Esophagus muscularis mucosa (tissue), 4 donors: ENCODE measurements around the gene AKR1C3. TPM values are rescaled to one million over a fixed set of nuclear protein-coding genes. Genes with fewer than 3 reads are reported as not detected.
"Not testable (repeated sequence)": the region's sequence is repeated elsewhere in the genome, so short reads cannot be mapped to it uniquely, and the experiment has no call there.

Experiments
- DNase-seq: peaks from one replicate; pipeline ENCODE4 v3.0.0-alpha.2; 2017; ENCODE audit errors: extremely low spot score
- H3K27ac ChIP-seq, 4 donors: fragments of 200-600 bp; sonication (generic); replicated peaks in 1 of 4; 1 replicate in 3 of 4; 2 replicates in 1 of 4; pipeline ENCODE4 v1.5.1; 2016 to 2019; ENCODE audit warnings: mild to moderate bottlenecking in 1 of 4
- H3K27me3 ChIP-seq, 4 donors: fragments of 200-600 bp; sonication (generic); one replicate each; pipeline versions ENCODE4 v1.5.1 to v1.6.0; 2016 to 2019
- H3K36me3 ChIP-seq, 4 donors: fragments of 200-600 bp; sonication (generic); one replicate each; pipeline ENCODE4 v1.5.1; 2016 to 2019
- H3K4me1 ChIP-seq, 4 donors: fragments of 200-600 bp; sonication (generic); one replicate each; pipeline ENCODE4 v1.5.1; 2016 to 2019
- H3K4me3 ChIP-seq, 4 donors: fragments of 200-600 bp; sonication (generic); 1 replicate in 2 of 4; 2 replicates in 2 of 4; pipeline ENCODE4 v1.5.1; 2016 to 2019; ENCODE audit warnings: mild to moderate bottlenecking in 4 of 4, moderate library complexity in 1 of 4
- H3K9me3 ChIP-seq, 4 donors: fragments of 200-600 bp; sonication (generic); 1 replicate in 3 of 4; 2 replicates in 1 of 4; pipeline ENCODE4 v1.5.1; 2016 to 2019
- CTCF ChIP-seq, 3 experiments: fragments of 200-600 bp in 2 of 3; fragments of 450-650 bp in 1 of 3; sonication (generic) in 2 of 3; IDR thresholded peaks; one replicate each; pipeline ENCODE4 v1.5.1; 2017 to 2019; ENCODE audit warnings: antibody characterized with exemption in 3 of 3, mild to moderate bottlenecking in 2 of 3, moderate library complexity in 1 of 3
- EP300 ChIP-seq: sonication (generic); formaldehyde crosslinking; IDR thresholded peaks from one replicate; pipeline ENCODE4 v1.6.1; 2017; ENCODE audit warnings: antibody characterized with exemption
- POLR2A ChIP-seq: fragments of 450-650 bp; IDR thresholded peaks from one replicate; pipeline ENCODE4 v1.6.1; 2017; ENCODE audit warnings: antibody characterized with exemption, moderate library complexity, mild to moderate bottlenecking, low read depth
- POLR2AphosphoS5 ChIP-seq, 2 donors: sonication (generic); formaldehyde crosslinking; IDR thresholded peaks; one replicate each; pipeline ENCODE4 v1.6.1; 2017; ENCODE audit warnings: antibody characterized with exemption in 2 of 2
- WGBS: methylation state at CpG from one replicate; pipeline ENCODE4 v1.1.5; 2018; 5-methylcytosine and 5-hydroxymethylcytosine counted together
- intact Hi-C: fragments of 100-400 bp; cut with DNase I; formaldehyde crosslinking; loops from one replicate; pipeline ENCODE4 v1.15.1; 2023
- total RNA-seq, 4 donors: library from RNA; depleted of rRNA; stranded (reverse); fragments of >200 nt; gene quantifications; one replicate each; pipeline versions ENCODE4 v1.1.0 to v1.2.1, GENCODE V29; 2016

AKR1C3 gene
- total RNA-seq, 4 donors from 2014 or later: 12.1 to 29.7 (median 19.3) TPM

GRCh38 chr10:5060791-5061190 is 33.4 kb upstream of the AKR1C3 start:
- intact Hi-C loops, H3K4me1 ChIP-seq, H3K9me3 ChIP-seq, H3K4me3 ChIP-seq, H3K27ac ChIP-seq, H3K27me3 ChIP-seq, H3K36me3 ChIP-seq: not testable (repeated sequence)
- 98% methylated on average over 9 of the region's 13 CpGs for WGBS
- DNase-seq: peak; percentile 29

DNA sequence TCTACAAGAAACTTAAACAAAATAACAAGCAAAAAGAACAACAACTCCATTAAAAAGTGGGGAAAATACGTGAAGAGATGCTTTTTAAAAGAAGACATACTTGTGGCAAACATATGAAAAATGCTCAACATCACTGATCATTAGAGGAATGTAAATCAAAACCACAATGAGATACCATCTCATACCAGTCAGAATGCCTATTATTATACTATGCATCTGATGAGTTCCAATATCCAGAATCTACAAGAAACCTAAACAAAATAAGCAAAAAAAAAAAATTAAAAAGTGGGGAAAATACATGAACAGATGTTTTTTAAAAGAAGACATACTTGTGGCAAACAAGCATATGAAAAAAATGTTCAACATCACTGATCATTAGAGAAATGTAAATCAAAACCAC is 29.6 kb upstream of the AKR1C3 start:
- intact Hi-C loops: no loop called here
- TF ChIP-seq POLR2A (no peak), EP300 (no peak), POLR2AphosphoS5 (IDR thresholded peaks at IDR 0.05) (no peak), CTCF (IDR thresholded peaks at IDR 0.05) (no peak)
- 82% methylated on average over 1 of the region's 1 CpG for WGBS

DNA sequence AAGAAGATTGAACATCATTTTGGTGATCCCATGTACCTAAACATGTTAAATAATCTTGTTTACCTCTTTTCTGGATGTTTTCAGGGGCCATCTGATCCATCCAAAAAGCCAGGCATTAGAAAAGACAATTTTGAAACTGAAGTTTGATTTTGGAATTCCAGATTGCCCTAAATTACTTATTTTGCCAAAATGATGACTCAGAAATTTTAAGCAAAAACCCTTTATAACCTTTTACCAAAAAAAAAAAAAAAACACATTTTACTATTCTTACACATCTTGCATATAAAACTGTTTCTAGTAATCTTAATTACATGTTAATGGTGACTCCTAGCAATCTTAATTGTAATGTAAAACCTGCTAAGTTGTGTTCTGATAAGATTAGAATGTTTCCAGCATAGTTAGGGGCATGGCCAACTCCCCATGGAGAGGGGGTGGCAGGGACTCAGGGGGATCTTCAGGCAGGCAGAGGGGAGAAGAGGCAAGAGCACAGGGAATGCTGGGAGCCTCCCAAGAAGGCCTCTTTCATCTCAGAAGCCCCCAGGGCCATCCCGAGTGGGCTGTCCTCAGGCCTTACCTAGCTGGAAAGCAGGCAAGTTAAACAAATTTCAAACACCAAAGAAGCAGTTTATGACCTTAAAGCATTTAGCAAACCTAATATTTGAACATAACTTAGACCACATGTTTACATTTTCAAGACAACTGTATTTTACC is 25.8 kb upstream of the AKR1C3 start:
- WGBS: 75% methylated on average over 1 of the region's 1 CpG
- H3K36me3 ChIP-seq: no peaks in the 10 kb centered on the region
- no peak for DNase-seq
- no peaks in the 10 kb centered on the region for H3K27me3 ChIP-seq
- H3K27ac ChIP-seq: no peak overlapping the region
- TF ChIP-seq EP300 (no peak), POLR2A (no peak)
- intact Hi-C loops: no loop called here
- H3K9me3 ChIP-seq: no peaks in the 10 kb centered on the region
- H3K4me1 ChIP-seq: peaks cover 22 to 26% (median 24%) of the 10 kb centered on the region in 4 donors
- H3K4me3 ChIP-seq: no peak overlapping the region

More for the DNA sequence above, 29.6 kb upstream of the AKR1C3 start:
- DNase-seq: no peak
- H3K27ac ChIP-seq: no peak overlapping the region
- no peak overlapping the region for H3K4me3 ChIP-seq
- no peaks in the 10 kb centered on the region for H3K36me3 ChIP-seq
- no peaks in the 10 kb centered on the region for H3K27me3 ChIP-seq
- no peaks in the 10 kb centered on the region for H3K9me3 ChIP-seq
- H3K4me1 ChIP-seq: no peaks in the 10 kb centered on the region

DNA sequence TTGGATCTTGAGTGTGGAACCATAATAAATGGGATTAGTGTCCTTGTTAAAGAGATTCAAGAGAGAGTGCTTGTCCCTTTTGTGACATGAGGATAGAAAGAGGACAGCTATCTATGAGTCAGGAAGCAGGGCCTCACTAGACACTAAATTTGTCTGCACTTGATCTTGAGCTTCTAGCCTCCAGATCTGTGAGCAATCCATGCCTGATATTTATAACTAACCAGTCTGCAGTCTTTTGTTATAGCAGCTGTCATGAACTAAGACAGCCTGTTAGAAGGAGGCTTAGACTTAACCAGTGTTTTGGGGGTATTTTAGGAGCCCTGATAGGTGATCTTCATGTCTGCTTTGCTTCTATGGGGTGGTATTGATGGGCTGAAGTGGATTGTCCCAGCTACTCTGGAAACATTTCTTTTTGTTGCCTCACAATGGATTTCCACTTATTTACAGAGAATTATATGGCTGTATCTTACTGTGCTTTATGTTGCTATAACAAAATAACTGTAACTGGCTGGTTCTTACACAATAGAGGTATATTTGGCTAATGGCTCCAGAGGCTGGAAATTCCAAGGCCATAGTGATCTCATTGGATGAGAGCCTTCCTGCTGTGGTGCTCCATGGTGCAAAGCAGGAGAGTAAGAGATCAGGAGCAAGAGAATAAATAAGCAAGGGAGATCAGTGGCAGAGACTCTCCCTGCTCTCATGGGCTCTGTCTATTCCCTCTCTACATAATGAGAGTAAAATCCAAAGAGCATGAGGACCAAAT is 23.4 kb upstream of the AKR1C3 start:
- peak overlapping the region in 2 of 4 donors; percentile 1 to 11 for H3K4me3 ChIP-seq
- TF ChIP-seq CTCF (IDR thresholded peaks at IDR 0.05) (no peak), EP300 (no peak), POLR2AphosphoS5 (IDR thresholded peaks at IDR 0.05) (no peak), POLR2A (no peak)
- intact Hi-C loops: no loop called here
- H3K36me3 ChIP-seq: no peaks in the 10 kb centered on the region
- DNase-seq: no peak
- H3K27ac ChIP-seq: peak overlapping the region; percentile 71 to 82 (median 78)
- H3K27me3 ChIP-seq: no peaks in the 10 kb centered on the region
- peaks cover 22 to 26% (median 24%) of the 10 kb centered on the region in 4 donors for H3K4me1 ChIP-seq
- no peaks in the 10 kb centered on the region for H3K9me3 ChIP-seq

- Histone ChIP-seq H3K27me3 (no peaks in the 10 kb centered on the region), H3K4me3 (peak overlapping the region in 2 of 4 donors; percentile 1 to 11), H3K9me3 (no peaks in the 10 kb centered on the region), H3K36me3 (no peaks in the 10 kb centered on the region), H3K4me1 (peaks cover 22 to 26% (median 24%) of the 10 kb centered on the region in 4 donors), H3K27ac (peak overlapping the region; percentile 71 to 82 (median 78))
- intact Hi-C loops: no loop called here
- TF ChIP-seq POLR2AphosphoS5 (IDR thresholded peaks at IDR 0.05) (peak; percentile 58 to 82), CTCF (IDR thresholded peaks at IDR 0.05) (no peak)
- no peak for DNase-seq
- 40% methylated on average over 8 of the region's 8 CpGs for WGBS
Observed at GRCh38 chr10:5071411-5072198, 22.6 kb upstream of the AKR1C3 start.
